DMS114 treated with DMSO at 0.1 percent for 48 hours (cell line): ENCODE measurements around the gene LRRN3.
"Not testable (repeated sequence)": the region's sequence is repeated elsewhere in the genome, so short reads cannot be mapped to it uniquely, and the experiment has no call there.

Experiments
- DNase-seq: peaks from one replicate; lab custom pipeline; 2025; ENCODE audit not compliant: unreplicated experiment; lab: John Stamatoyannopoulos, UW

Gene LRRN3

DNA sequence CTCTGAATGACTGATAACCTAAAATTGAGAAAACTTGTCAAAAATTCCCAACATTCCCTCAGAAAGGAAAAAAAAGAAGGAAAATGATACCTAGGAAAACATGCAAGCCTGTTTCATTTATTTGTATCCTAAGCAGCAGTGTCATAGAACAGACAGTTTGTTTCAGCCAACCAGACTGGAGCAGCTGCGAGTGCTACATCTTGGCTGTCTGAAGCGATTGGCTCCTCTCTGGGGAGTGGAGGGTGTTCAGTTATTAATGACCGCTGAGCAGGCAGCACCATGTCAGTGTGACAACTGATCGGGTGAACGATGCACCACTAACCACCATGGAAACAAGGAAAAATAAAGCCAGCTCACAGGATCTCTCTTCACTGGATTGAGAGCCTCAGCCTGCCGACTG lies at the start of gene LRRN3:
Gene LRRN3, plus strand, starts transcription at position 282 of the 400 bp plus-strand sequence. CDS start 31,646 bp downstream, outside the sequence.
- DNase-seq = no peak

DNA sequence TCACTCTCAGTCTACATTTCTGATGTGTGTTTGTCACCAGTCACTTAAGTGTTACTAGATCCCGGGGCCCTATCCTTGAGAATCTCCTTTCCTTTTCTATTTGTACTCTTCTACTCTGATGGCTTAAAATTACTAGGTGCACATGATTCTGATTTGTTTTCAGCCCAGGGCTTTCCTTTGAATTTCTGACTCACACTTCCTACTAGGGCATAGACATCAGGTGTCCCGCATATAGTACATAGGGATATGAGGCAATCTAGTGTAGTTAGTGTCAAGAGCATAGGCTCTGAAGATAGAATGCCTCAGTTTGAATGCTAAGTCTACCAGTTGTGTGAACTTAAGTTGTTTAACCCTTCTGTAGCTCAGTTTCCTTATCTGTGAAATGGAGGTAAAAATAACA lies 49.4 kb upstream of the LRRN3 start:
- no peak for DNase-seq

DNA sequence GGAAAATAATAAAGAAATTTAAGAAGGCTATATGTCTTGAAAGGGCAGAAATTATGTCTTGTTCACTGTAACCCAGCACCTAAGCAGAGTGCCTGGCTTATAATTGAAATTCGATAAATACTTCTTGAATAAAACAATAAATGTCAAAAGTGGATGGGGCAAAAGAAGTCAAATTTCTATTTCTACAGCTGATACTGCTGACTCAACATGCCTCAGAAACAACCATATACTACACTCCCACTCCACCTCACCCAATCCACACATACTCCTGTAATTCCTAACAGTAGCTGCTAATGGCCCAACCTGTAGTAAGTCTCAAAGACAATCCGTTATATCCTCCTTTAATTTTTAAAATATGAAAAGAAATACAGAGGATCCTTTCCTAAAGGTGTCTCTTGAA lies 48.1 kb upstream of the LRRN3 start:
- no peak for DNase-seq

GRCh38 chr7:111043561-111043960 lies 47.4 kb upstream of the LRRN3 start:
- no peak for DNase-seq

DNA sequence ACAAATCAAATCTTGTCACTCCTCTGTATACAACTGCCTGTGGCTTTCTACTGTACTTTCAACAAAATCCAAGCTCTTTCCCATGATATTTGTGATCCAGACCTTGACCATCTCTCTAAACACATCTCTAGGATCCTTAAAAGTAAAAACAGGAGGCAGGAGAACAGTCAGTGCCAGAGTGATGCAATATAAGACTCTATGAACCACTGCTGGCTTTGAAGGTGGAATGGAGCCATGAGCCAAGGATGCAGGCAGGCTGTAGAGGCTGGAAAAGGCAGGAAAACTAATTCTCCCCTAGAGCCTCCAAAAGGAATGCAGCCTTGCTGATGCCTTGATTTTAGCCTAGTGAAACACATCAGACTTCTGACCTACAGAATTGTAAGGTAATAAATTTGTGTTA lies 45.5 kb upstream of the LRRN3 start:
- no peak for DNase-seq

DNA sequence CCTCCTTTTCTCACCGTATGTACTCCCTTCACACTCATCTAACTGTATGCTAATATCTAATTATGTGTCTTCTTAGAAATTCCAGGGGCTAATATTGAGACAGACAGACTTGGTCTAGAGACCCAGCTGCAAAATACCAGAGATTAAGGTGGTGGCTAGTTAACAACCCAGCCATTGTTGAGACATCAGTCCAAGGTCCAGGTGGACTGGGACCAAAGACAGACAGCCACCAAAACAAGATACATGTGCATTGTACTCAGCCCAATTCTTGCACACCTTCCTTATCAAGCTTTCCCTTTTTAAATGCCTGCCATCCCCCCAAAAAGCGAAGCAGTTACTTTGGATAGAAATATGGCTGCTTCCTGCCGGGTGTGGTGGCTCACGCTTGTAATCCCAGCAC lies 43.3 kb upstream of the LRRN3 start:
- DNase-seq = no peak

DNA sequence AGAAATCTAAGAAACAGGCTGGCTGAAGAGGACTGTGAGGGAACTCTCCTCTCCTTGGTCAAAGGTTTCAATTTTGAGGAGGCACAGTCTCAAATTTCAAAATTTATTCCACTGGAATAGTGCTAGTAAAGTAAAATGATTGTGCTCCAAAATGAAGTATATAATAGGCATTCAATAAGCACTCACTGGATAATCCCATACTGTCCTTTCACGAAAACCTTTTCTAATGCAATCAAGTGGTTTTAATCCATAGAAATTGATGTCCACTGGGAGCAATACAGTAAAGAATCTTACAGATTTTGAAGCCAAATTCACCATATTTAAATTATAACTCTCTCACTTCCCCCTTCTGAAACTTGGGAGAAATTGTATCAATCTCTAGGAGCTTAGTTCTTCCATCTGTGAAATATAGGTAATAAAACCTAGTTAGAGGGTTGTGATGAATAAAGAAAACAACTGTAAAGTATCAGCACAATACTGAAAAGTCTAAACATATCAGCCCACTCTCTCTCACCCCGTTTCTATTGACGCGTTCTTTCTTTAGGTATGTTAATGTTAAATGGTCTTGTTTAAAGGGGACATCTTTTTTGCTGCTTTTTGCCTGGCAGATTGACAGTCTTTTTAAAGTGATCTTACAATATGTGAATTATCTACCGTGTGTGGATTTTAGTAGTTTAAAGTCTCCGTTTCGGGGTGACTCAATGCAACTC lies 40.8 kb upstream of the LRRN3 start:
- no peak for DNase-seq

DNA sequence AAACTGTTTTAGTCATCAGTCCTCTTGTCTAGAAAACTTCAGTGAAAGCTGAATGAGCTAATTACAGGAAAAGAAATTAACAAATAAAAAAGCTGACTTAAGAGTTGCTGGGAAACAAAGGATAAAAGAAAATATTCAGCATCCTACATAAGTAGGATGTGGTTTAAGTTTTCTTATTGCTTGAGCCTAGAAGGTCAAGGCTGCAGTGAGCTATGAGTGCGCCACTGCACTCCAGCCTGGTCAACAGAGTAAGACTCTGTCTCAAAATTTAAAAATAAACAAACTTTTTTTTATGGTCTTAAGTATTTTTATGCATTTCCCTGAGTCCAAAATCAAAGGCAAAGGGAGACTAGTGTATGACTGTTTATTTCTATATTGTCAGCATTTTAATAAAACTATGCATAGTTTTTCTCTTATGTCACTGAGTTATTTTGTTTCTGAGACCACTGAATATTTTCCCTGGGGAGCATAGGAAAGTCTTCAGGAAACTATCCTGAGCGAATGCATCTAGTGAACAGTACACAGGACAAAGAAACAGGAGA lies 40.0 kb upstream of the LRRN3 start:
- no peak for DNase-seq

- DNase-seq = no peak
Measured at GRCh38 chr7:111051832-111052231, 39.1 kb upstream of the LRRN3 start.

DNA sequence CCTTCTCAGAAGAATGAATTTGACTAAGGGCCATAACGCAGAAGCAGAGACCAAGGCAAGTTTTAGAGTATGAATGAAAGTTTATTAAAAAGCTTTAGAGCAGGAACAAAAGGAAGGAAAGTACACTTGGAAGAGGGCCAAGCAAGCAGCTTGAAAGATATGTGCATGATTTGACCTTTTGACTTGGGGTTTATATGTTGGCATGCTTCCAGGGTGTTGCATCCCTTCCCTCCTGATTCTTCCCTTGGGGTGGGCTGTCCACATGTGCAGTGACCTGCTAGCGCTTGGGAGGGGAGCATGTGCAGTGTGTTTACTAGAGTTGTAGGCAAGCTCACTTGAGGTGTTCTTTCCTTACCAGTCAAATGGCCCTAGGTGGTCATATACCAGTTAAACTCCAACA lies 37.9 kb upstream of the LRRN3 start:
- DNase-seq = no peak

DNA sequence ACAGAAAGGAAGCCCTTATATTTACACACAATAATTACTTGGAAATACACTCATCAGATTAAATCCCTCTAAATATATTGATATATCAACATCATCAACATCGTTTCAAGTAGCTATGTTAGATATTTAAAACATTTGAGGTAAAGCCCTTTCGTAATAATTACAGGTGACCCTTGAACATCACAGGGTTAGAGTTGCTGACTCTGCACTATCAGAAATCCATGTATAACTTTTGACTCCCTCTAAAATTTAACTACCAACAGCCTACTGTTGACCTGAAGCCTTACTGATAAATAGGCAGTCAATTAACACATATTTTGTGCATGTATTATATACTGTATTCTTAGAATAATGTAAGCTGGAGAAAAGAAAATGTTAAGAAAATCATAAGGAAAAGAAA lies 34.6 kb upstream of the LRRN3 start:
- DNase-seq = no peak

GRCh38 chr7:111057066-111057465 lies 33.9 kb upstream of the LRRN3 start:
- DNase-seq = no peak

DNA sequence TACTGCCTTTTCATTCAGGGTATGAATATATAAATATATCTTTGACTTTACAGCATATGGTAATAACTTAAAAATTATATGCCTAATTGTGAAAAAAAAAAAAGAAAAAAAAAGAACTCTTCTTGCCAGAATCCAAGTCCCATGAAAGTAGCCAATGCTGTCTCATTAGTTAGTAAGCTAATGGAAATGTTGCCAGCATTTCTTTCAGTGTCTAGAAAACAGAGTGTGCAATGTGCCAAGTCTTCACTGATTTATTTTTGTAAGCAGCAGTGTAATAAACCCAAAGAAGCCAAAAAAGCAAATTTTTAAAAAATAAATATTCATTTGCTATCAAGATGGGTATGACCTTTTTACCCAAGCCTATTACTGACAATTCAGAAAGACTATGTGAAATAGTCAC lies 31.1 kb upstream of the LRRN3 start:
- no peak for DNase-seq

- no peak for DNase-seq
Measured at GRCh38 chr7:111063166-111063565, 27.8 kb upstream of the LRRN3 start.

DNA sequence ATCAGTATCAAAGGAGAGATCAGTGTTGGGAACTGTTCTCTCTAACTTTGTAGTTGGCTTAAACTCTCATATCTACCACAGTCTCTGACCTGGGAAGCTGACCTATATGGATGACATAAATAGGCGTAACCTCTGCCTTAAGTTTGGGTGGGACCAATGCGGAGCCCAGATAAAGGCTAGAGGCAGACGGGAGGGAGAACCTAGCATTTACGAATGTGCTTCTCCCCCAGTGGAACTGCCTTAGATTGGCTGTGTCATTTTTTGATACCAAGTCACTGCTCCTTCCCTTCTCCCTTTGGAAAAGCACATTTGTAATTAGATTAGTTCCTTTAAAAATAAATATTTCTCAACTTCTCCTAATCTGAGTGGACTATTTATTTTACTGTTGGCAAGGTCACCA lies 23.7 kb upstream of the LRRN3 start:
- DNase-seq = no peak

GRCh38 chr7:111067682-111068081 lies 23.2 kb upstream of the LRRN3 start:
- no peak for DNase-seq

DNA sequence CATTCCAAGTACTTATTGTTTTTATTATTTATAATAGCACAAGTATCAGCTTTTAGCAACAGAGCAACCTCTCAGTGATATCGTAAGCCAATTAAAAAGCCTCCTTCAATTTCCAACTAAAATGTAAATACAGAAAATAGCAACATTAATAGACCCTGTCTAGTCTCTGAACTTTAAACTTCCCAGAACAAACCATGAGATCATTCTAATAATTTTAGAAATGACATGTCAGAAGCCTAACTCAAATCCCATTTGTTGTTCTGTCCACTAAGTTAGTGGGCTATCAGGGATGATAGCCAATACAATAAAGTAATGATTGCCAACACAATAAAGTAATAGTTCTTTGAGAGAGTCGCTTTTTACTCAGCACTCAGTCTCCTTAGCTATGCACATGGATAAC lies 22.3 kb upstream of the LRRN3 start:
- DNase-seq = no peak

DNA sequence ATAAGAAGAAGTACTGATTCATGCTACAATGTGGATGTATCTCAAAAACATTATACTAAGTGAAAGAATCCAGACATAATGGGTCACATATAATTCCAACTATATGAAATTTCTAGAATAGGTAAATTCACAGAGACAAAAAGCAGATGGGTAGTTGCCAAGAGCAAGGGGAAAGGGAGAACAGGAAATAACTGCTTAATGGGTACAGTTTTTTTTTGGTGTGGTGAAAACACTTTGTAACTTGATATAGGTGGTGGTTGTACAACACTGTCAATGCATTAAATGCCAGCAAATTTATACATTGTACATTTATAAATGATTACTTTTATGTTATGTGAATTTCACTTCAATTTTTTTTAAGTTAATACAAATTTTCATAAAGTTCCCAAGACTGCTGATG lies 19.4 kb upstream of the LRRN3 start:
- DNase-seq = no peak

- not testable (repeated sequence) for DNase-seq
Measured at GRCh38 chr7:111072658-111073057, 18.3 kb upstream of the LRRN3 start.

GRCh38 chr7:111074071-111074747 lies 16.7 kb upstream of the LRRN3 start:
- no peak for DNase-seq

- no peak for DNase-seq
Measured at GRCh38 chr7:111074748-111075146, 16.2 kb upstream of the LRRN3 start.

DNA sequence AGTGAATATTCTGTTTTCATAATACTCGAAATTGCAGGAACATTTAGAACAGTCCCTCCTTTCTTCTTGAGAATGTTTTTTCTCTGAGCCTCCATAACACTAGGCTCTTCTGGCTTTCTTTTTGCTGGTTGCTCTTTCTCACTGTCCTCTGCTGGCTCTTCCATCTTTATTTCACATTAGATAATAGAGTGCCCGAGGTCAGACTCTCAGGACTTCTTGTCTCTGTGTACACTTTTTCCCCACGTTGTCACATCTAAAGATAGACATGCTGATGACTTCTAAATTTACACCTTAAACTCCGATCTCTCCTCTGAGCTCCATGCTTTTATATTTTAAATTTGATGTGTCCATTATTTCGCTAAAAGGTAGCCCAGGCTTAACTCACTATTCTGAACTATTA lies 15.4 kb upstream of the LRRN3 start:
- DNase-seq = no peak

DNA sequence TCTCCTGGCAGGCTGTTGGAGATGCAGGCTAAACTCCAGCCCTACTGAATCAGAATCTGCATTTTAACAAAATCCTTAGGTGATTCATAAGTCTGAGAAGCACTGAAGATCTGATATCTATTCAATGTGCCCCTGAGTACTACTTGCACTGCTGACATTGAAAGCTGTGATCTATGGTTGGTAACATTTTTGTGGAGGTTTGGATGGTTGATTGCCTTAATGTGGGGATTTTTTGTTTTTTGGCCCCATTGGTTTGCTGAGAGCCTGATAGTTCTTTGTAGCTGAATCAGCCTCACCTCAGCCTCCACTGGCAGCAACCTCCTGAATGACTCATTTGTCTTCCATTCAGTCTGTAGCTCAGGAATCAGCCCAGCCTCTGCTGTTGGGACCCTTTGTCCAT lies 14.7 kb upstream of the LRRN3 start:
- DNase-seq = no peak
